Caki2 (cell line): Measurements from ENCODE around the gene ZNF670. TPM values are rescaled to one million over a fixed set of nuclear protein-coding genes. Genes with fewer than 3 reads are reported as not detected.
A peak's percentile ranks its signal among the peaks of the same experiment; 100 is the strongest.
"Not testable (repeated sequence)": the region's sequence is repeated elsewhere in the genome, so short reads cannot be mapped to it uniquely, and the experiment has no call there.

Experiments
- DNase-seq: peaks from one replicate; pipeline ENCODE4 v3.0.0-alpha.2; 2015; ENCODE audit warnings: low read depth
- in situ Hi-C: cut with HindIII; loops from 2 replicates; pipeline ENCODE4 v1.10.0; 2016; ENCODE audit warnings: low sequenced_read_pairs, low pct_unique_long_range_greater_than_20kb, mixed read lengths
- total RNA-seq: library from RNA; depleted of rRNA; stranded (reverse); fragments of >200 nt; shearing (Covaris generic); gene quantifications from 2 replicates; pipeline ENCODE4 v1.2.3, GENCODE V29; 2014; ENCODE audit warnings: low replicate concordance; rRNA removed

Gene ZNF670
- total RNA-seq, result 2.1 and 3.7 TPM in 2 replicates

- in situ Hi-C loops, result no loop called here
These were observed at the start of gene ZNF670 for GRCh38 chr1:247078258-247079140. Gene ZNF670, minus strand, starts transcription at chr1:247078811. Its CDS starts 215 bp downstream, at chr1:247078596.

DNA sequence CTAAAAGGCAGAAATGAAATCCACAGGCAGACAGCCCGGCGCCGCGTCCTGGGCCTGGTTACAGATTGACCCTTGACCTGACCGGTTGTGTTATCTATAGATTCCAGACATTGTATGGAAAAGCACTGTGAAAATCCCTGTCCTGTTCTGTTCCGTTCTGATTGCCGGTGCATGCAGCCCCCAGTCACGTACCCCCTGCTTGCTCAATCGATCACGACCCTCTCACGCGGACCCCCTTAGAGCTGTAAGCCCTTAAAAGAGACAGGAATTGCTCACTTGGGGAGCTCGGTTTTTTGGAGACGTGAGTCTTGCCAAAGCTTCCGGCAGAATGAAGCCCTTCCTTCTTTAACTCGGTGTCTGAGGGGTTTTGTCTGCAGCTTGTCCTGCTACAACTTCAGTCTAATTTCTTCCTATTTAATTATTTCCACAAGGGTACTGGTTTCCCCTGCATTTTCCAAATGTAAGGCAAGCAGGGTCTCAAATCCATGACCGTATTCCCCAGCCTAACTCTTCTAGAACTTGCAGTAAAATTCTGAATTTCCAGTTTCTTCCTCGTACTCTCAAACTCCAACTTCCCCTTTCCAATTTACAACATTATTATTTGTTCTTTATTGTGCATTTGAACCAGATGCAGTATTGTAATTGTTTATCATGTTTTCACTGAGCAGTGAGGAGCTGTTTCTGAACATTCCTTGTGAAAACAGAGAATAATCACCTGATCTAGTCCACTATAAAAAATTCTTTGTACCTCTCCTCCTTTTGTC, 49.1 kb upstream of the ZNF670 start:
- DNase-seq, in situ Hi-C loops: not testable (repeated sequence)

More at GRCh38 chr1:247078258-247079140, at the start of gene ZNF670:
- DNase-seq, result peak; percentile 89

GRCh38 chr1:247126601-247127000, 48.0 kb upstream of the ZNF670 start:
- DNase-seq, in situ Hi-C loops: not testable (repeated sequence)

GRCh38 chr1:247126166-247126565, 47.6 kb upstream of the ZNF670 start:
- DNase-seq, in situ Hi-C loops: not testable (repeated sequence)

DNA sequence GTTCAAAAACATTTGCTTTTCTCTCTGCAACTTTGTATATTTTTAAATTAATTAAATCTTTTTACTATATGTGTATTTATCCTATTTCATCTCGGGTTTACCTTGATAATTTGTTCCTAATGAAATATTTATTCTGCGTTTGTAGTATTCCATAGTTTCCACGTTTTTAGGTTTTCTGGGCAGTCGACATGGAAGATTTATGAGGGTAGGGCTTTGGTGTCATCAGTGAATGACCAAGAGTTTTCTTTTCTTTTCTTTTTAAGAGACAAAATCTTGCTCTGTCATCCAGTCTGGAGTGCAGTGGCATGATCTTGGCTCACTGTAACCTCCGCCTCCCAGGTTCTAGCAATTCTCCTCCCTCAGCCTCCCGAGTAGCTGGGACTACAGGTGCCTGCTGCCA, 42.8 kb upstream of the ZNF670 start:
- no peak for DNase-seq
- in situ Hi-C loops, result no loop called here

DNA sequence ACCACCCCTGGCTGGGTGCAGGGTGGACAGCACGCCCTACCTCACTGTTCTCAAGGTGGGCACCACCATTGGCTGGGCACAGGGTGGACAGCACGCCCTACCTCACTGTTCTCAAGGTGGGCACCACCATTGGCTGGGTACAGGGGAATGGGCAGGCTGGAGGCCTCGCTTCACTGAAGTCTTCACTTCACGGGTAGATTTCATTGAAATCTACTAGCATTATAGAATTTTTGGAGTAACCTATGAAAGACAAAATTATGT, 41.7 kb upstream of the ZNF670 start:
- DNase-seq, in situ Hi-C loops: not testable (repeated sequence)

DNA sequence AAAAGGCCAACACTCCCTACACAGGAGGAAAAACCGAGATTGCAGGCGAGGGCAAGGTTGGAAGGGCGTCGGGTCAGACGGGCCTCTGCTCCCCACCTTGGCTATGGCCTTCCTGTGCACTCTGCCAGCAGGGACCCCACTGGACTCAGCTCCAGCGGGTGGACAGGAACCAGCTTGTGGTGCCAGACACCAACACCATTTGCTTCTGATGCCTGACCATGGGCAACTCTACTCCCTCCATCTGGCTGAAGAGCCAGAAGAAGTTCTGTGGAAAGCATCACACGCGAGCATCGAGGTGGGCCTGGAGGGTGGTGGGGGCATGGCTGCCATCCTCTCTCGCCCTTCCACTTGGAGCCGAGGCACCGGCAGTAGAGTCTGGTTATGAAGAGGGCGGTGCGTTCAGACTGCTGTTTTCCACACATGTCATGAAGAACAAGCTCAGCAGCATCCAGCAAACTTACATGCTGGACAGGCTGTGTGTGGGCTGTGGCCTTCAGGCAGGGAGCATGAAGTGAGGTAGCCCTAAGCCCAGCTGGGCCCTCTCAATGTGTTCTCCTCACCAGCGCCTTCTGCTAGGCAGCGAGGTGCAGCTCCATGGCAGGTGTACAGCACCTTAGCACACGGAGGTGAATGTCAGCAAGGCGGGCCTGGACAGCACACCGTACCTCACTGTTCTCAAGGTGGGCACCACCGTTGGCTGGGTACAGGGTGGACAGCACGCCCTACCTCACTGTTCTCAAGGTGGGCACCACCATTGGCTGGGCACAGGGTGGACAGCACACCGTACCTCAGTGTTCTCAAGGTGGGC, 41.2 kb upstream of the ZNF670 start:
- in situ Hi-C loops, result no loop called here

GRCh38 chr1:247118946-247119446, 40.4 kb upstream of the ZNF670 start:
- in situ Hi-C loops, result no loop called here
- DNase-seq, result no peak

More for the DNA sequence above, 41.2 kb upstream of the ZNF670 start:
- no peak for DNase-seq

DNA sequence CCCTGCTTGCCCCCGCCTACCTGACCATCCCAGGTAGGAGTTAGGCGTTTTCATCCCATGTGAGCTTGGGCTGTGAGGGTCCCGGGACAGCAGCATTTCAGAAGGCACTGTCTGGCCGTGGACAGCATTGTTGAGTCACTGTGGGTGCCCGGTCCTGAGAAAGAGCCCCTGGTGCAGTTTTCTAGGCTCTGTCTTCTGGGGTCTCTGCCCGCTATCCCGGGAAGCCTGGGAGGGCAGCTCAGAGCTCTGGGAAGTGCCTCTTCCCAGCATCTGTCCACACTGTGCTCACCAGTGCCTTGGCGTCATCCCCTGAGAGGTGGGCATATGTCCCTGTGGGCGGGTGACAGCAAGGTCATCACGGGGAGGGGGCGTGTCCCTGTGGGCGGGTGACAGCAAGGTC, 36.9 kb upstream of the ZNF670 start:
- in situ Hi-C loops, result no loop called here
- DNase-seq, result no peak

DNA sequence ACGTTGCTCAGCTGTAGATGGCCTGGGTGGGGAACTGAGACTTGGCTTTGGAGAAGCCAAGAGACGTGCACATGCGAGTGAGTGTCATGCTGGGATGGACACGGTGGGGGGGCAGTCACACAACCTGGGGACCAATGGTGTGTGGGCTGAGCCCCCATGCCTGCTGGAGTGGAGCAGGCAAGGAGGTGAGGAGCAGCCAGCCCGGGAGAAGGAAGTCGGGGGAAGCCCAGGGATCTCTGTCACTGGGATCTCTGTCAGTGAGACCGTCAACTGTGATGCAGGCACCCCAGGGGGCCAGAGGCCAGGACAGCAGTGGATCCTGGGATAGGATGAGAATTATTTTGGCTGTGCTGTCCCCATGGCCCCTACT, 36.5 kb upstream of the ZNF670 start:
- in situ Hi-C loops, result no loop called here
- no peak for DNase-seq

DNA sequence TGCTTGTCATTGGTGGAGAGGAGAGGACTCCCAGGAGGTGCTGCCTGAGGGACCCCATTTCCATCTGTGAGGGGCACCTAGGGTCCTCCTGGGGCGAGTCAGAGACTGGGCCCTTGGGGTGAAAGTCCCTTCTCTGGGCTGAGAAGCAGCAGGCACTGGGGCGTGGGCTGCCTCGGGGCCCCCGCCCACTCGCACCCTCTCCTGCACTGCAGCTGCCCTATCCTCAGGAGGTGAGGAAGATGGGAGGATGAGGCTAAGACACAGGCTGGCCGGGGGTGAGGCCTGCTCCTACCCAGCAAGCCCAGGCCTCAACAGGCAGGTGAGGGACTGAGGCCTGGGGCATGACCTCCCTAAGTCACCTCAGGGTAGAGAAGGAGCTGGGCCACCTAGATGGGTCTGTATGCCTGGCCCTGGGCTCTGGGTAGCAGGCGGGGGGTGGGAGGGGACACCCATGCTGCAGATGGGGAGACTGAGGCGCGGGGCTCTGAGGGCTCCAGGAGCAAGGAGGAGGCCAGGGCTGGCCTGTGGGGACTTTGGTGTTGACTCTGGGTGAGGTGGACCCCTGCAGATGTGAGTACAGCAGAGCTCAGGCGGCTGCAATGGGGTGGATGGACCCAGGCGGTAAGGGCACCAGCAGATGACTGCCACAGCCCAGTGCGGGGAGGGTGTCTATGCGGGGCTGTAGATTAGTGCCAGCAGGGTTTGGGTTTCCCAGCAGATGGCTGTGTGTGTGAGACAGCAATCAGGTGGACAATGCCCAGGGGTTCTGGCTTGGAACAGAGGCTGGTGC, 35.9 kb upstream of the ZNF670 start:
- in situ Hi-C loops, result no loop called here
- no peak for DNase-seq

GRCh38 chr1:247113733-247114271, 35.2 kb upstream of the ZNF670 start:
- no peak for DNase-seq
- in situ Hi-C loops, result no loop called here

DNA sequence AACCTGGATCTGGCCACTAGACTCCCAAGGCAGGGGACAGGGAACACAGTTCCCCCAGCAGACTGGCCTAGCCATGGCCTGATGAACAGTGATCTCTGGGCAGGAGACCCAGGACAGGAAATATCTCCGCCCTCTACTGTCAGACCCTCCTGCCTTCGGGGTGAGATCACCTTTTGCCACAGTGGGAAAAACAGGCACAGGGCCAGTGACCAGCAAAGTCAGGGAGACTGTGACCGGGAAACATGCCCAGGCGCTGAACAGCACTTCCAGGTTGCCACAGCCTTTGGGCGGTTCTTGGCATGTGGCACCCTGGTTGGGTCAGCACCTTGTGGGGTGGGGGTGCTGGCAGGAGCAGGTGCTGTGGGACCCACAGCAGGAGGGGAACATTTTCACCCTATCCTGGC, 34.5 kb upstream of the ZNF670 start:
- in situ Hi-C loops, result no loop called here
- no peak for DNase-seq

DNA sequence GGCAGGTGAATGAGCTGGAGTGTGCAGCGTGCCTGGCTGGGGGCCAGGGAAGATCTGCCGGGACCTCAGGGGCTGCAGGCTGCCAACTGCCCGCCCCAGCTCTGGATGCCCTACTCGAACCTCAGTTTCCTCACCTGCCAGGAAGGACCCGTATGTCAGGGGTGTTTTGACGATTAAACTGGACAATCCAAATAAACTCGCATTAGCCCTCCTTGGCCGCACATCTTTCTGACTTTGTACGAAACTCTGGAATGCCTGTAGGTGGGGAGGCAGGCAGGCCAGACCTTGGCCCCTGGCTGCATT, 33.8 kb upstream of the ZNF670 start:
- no peak for DNase-seq
- in situ Hi-C loops, result no loop called here

GRCh38 chr1:247111700-247112478, 33.3 kb upstream of the ZNF670 start:
- DNase-seq, result peak; percentile 46

GRCh38 chr1:247111259-247111699, 32.7 kb upstream of the ZNF670 start:
- in situ Hi-C loops, result no loop called here
- DNase-seq, result no peak

More at GRCh38 chr1:247111700-247112478, 33.3 kb upstream of the ZNF670 start:
- in situ Hi-C loops, result no loop called here
